HG03060 (cell line): ENCODE data around the gene HYAL1.

ENCODE experiments used
- ATAC-seq: cut with Tn5 transposase; IDR thresholded peaks from one replicate; pipeline ENCODE4 v1.9.1; 2021; ENCODE audit warnings: low read depth, moderate number of reproducible peaks; ENCODE audit not compliant: unreplicated experiment

Gene HYAL1, protein sequence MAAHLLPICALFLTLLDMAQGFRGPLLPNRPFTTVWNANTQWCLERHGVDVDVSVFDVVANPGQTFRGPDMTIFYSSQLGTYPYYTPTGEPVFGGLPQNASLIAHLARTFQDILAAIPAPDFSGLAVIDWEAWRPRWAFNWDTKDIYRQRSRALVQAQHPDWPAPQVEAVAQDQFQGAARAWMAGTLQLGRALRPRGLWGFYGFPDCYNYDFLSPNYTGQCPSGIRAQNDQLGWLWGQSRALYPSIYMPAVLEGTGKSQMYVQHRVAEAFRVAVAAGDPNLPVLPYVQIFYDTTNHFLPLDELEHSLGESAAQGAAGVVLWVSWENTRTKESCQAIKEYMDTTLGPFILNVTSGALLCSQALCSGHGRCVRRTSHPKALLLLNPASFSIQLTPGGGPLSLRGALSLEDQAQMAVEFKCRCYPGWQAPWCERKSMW

DNA sequence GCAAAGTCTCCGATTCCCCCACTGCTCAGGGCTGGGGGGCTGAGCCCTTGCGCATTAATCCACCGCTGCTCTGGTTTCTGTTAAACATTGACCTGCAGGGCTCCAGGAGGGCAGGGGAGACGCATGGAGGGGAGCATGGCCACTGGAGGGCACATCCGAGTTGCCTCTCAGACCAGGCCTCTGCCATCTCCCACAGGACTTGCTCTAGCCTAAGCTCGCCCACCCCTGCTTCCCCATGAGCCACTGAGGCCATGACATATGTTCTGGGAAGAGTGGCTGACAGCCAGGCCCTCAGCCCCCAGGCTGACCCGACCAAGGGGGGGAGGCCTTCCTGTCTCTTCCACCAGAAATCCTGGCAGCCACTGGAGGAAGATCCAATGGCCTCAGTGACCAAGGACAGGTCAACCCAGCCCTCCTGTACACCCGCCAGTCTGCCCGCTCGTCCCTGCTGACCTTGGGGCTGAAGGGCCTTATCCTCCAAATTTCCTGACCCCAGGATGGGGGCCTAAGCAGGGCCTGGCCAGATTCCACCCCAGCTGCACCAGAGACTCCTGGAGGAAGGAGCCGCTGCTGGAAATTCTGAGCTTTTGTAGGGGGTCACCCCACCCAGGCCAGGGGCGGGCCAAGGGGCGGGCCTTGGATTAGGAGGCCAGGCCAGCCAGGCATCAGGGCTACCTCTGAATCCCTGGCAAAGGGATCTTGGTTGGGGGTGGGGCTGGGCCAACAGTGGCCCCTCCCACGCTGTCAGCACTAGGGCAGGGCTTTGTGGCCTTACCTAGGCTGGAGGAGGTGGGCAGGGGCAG is at the start of gene HYAL1:
Gene HYAL1, minus strand, starts transcription at position 562 of the 803 bp plus-strand sequence. CDS start 618 bp downstream, outside the sequence.
- ATAC-seq: no peak

- no peak for ATAC-seq
Measured at GRCh38 chr3:50352781-50353180, 49.4 kb upstream of the HYAL1 start.

GRCh38 chr3:50351323-50351697 is 47.9 kb upstream of the HYAL1 start:
- no peak for ATAC-seq

- ATAC-seq: peak; percentile 79
Measured at GRCh38 chr3:50350527-50351322, 47.4 kb upstream of the HYAL1 start, which contains the start of the genes CYB561D2 and NPRL2. Gene CYB561D2 (plus strand): TSS chr3:50350862. CDS start chr3:50351434, 572 bp downstream. Gene NPRL2 (minus strand): TSS chr3:50350775. CDS start chr3:50350652, 123 bp downstream.

DNA sequence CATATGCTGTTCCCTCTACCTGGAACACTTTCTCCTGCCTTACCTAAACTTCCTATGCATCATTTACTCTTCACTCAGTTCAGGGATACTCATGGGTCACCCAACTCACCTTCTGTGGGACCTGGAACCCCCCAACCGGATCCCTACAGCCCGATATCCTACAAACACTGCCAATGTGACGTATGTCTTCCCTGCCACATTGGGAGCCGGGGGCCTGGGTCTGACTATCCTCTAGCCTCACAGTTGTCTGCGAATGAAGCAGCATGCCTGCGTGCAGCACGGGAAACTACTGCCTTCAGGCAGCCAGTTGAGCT is 46.8 kb upstream of the HYAL1 start:
- no peak for ATAC-seq

DNA sequence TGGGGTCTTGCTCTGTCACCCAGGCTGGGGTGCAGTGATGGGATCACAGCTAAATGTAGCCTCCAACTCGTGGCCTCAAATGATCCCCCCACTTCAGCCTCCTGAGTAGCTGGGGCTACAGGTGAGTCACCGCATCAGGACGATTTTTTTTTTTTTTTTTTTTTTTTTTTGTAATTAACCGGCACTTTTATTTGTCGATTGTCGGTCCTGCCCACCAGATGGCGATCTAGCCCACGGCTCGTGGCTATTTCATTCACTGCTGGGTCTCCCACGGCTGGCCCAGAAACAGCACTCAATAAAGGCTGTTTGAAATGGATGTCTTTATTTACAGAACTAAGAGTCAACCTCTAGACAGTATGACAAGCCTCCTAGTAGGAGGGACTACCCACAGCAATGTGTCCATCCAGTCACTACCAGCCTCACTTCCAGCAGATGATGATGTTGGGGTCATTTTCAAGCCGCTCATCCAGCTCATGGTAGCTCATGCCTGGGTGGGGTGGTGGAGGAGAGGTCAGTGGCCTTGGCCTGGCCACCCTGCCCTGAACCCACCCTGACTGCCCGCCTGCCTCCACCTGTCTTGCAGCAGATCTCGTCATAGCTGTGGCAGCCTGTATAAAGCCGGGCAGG is 43.9 kb upstream of the HYAL1 start:
- ATAC-seq: no peak

- no peak for ATAC-seq
Measured at GRCh38 chr3:50345586-50346234, 42.3 kb upstream of the HYAL1 start, which contains the start of gene ZMYND10. Gene ZMYND10 (minus strand): TSS chr3:50345732. CDS start chr3:50345579, 153 bp downstream.

DNA sequence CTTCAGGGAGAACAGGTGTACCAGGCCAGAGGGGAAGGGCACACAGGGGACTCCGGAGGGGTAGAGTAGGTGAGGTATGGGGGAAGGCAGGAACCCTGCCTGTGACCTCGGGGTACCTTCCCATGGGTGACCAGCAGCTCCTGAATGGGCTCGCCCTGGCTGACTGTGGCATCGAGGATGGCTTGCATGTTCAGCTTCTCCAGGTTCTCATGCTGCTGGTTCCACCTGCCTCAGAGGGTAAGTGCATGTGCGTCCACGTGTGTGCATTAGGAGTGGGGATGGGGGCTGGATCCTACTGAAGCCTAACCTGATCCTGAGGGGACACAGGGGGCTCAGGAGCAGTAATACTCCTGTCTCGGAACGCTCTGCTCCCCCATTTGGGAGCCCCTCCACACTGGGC is 41.6 kb upstream of the HYAL1 start:
- ATAC-seq: no peak

DNA sequence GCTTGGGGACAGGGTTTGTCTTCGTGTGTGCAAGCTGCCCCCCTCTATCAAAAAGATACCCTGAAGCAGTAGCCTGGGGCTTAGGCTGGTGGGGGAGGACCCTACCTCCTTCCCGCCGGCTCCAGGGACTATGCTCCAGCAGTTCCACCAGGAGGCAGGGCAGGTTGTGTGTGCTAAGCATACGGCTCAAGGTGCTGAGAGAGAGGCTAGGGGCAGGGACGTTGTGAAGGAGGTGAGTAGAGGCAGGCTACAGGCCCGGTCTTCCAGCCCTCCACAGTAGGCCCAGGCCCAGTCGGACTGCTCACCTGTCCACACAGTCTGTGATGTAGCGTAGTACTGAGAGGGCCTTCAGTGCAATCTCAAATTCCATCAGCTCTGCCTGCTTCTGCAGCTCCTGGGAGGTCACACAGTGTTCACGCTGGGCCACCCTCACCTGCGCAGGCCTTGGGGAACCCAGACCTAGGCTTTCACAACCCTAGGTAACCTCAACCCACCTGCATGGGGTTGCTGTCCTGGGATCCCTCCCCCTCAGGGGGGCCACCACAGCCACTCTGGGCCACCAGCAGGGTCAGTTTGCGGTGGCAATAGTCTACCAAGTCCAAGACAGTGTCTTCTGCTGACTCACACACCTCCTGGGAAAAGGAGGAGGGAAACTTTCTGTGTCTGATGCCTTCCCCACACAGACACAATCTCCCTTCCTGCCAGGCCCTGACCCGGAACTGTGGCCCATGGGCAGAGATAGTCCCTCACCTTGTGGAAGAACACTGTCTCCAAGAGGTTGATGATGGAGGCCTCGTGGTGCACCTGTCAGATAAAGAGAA is 39.6 kb upstream of the HYAL1 start:
- no peak for ATAC-seq

DNA sequence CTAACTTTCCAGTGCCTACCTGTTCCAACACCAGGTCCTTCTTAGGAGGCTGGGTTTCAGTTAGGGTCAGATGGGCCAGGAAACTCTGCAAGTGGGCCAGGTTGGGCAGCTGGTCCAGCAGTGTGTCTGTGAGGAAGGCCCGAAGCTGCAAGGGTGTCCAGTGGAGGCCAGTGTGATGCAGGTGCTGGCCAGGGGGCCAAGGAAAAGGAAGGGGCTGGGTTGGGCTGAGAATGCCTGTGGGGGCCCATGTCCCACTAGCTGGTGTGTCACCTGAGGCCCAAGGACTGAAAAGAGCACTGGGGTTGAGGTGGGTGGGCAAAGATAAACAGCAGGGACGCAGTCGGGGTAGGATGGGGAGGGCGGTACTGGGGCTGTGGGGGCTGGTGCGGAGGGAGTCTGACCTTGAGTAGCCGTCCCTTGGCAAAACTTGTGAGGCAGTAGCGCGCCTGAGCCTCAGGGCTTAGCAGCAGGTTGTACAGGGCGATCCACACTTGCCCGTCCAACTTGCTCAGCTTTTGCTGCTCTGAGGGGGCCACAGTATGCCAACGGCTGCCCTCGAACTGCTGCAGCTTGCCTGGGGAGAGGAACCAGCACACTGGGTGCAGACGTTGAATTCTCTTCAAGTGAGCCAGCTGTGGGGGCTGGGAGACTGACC is 38.7 kb upstream of the HYAL1 start:
- ATAC-seq: no peak

- no peak for ATAC-seq
Measured at GRCh38 chr3:50341537-50341936, 38.2 kb upstream of the HYAL1 start.

- ATAC-seq: no peak
Measured at GRCh38 chr3:50340448-50341329, 37.3 kb upstream of the HYAL1 start, which contains the start of gene RASSF1. Gene RASSF1 (minus strand): TSS chr3:50340836. CDS start chr3:50340805, 31 bp downstream.

DNA sequence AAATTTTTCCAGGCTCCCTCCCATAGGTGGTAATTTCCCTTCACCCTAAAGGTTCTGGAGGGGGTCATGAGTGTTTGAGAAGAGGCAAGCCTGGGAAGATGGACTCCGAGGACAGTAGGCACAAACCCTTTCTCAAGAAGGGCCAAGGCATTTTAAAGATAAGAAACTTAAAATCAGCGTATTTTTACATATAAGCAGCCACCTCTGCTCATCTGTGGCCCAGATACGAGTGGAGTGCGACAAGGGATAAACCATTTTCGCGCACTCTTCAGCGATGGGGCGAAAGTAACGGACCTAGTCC is 36.7 kb upstream of the HYAL1 start:
- no peak for ATAC-seq

DNA sequence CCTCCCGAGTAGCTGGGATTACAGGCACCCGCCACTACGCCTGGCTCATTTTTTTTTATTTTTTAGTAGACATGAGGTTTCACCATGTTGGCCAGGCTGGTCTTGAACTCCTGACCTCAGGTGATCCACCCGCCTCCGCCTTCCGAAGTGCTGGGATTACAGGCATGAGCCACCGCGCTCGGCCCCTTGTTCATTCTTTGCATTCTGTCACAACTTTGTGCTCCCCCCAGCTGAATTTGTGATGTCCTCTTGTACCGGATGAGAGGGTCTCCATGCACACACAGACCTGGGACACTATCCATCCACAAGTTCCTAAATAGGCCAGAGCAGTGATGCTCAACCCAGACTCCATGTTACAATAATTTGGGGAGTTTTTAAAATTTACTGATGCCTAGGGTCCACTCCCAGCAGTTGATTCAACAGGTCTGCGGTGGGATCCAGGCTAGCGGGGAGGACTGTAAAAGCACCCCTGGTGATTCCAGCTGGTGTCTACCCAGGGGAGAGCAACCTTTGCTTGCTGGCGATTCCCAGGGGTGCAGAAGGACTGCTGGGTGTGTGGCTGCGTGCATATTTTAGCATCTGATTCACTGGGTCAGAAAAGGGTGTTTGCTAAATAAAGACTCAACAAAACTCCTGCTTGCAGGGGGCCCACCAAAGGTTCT is 36.2 kb upstream of the HYAL1 start:
- ATAC-seq: no peak

GRCh38 chr3:50338965-50339364 is 35.6 kb upstream of the HYAL1 start:
- ATAC-seq: no peak

DNA sequence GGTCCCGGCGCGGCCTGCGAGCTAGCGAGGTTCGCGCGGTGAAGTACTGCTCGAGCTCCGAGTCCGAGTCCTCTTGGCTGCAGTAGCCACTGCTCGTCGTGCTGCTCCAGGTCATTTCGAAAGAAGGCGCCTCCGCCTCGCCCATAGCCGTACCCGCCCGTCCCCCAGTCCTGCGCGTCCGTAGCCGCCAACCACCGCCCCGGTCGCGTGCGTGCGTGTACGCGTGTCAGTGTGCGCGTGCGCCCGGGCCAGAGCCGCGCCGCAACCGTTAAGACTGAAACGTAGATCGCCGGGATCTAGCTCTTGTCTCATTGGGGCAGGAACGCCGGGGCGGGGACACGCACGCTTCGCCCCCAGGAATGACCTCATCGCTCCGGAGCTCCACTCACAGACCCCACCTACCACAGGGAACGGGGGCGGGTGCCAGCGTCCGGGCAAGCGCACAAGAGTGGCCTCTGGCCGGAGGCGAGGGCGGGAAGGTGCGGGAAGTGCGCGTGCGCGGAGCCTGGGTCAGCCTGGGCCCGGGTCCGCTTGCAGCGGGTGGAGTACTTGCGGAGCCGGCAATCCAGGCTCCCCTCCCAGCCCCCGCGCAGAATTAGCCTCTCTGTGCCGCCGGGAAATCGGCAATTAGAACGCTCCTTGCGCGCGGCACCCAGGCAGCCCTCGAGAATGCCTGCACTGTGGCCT is 33.9 kb upstream of the HYAL1 start:
- peak; percentile 66 for ATAC-seq
